Testis (tissue), 2 donors: ENCODE results near the gene DENND1A.
"Not testable (repeated sequence)": the region's sequence is repeated elsewhere in the genome, so short reads cannot be mapped to it uniquely, and the experiment has no call there.

ENCODE experiments used
- CTCF ChIP-seq, 3 experiments: fragments of 450-650 bp in 2 of 3; fragments of 200-600 bp in 1 of 3; sonication (generic) in 1 of 3; IDR thresholded peaks; one replicate each; pipeline ENCODE4 v1.5.1; 2016 to 2019; ENCODE audit warnings: antibody characterized with exemption in 3 of 3, mild to moderate bottlenecking in 2 of 3, moderate library complexity in 1 of 3
- POLR2A ChIP-seq: fragments of 450-650 bp; IDR thresholded peaks from one replicate; pipeline ENCODE4 v1.6.1; 2017; ENCODE audit warnings: antibody characterized with exemption, mild to moderate bottlenecking, moderate library complexity

- not testable (repeated sequence) for TF ChIP-seq POLR2A; CTCF (IDR thresholded peaks at IDR 0.05)
These were observed 46.7 kb upstream of the DENND1A start for GRCh38 chr9:123976579-123976978.
